IPS-20b (cell line): ENCODE results near the gene CETP.

ENCODE experiments used
- H3K27ac ChIP-seq: one replicate; pipeline ENCODE4 v1.5.1; 2013; ENCODE audit warnings: low read length
- H3K27me3 ChIP-seq: 2 replicates; pipeline ENCODE4 v1.6.1; 2013; ENCODE audit warnings: mild to moderate bottlenecking, low read length, inconsistent platforms; ENCODE audit not compliant: insufficient read depth
- H3K36me3 ChIP-seq: 2 replicates; pipeline ENCODE4 v1.6.1; 2013; ENCODE audit warnings: low read depth, mild to moderate bottlenecking, inconsistent platforms, low read length, moderate library complexity; ENCODE audit not compliant: insufficient read depth
- H3K4me1 ChIP-seq: 2 replicates; pipeline ENCODE4 v1.6.1; 2013; ENCODE audit warnings: mild to moderate bottlenecking, control low read depth, inconsistent platforms, low read length, moderate library complexity; ENCODE audit not compliant: insufficient read depth
- H3K4me3 ChIP-seq: 2 replicates; pipeline ENCODE4 v1.5.1; 2013; ENCODE audit warnings: mild to moderate bottlenecking, low read length, inconsistent platforms
- H3K9ac ChIP-seq: 2 replicates; pipeline ENCODE4 v1.6.1; 2013; ENCODE audit warnings: low read depth, mild to moderate bottlenecking, inconsistent platforms, low read length, moderate library complexity
- H3K9me3 ChIP-seq: 2 replicates; pipeline ENCODE4 v1.6.1; 2013; ENCODE audit warnings: mild to moderate bottlenecking, low read depth, low read length, inconsistent platforms; ENCODE audit not compliant: insufficient read depth

Gene CETP

GRCh38 chr16:56961851-56962281 lies at the start of gene CETP:
CETP (plus strand) TSS chr16:56961950; CDS start chr16:56961980, 30 bp downstream.
- no peaks in the 10 kb centered on the region for H3K36me3 ChIP-seq
- no peaks in the 10 kb centered on the region for H3K27me3 ChIP-seq
- no peak within 1 kb of the TSS for H3K27ac ChIP-seq
- no peak within 1 kb of the TSS for H3K4me3 ChIP-seq
- H3K9ac ChIP-seq, result no peak within 1 kb of the TSS
- H3K9me3 ChIP-seq, result no peaks in the 10 kb centered on the region
- H3K4me1 ChIP-seq, result no peaks in the 10 kb centered on the region

GRCh38 chr16:56912746-56913708 lies 48.7 kb upstream of the CETP start:
- Histone ChIP-seq H3K36me3 (no peaks in the 10 kb centered on the region), H3K27ac (no peak overlapping the region), H3K27me3 (no peaks in the 10 kb centered on the region), H3K9ac (no peak overlapping the region), H3K9me3 (no peaks in the 10 kb centered on the region), H3K4me1 (0 out of 2 replicates have a peak, but pooled peaks cover 6% of the 10 kb centered on the region), H3K4me3 (no peak overlapping the region)

- H3K4me3 ChIP-seq, result no peak overlapping the region
- no peak overlapping the region for H3K9ac ChIP-seq
- no peaks in the 10 kb centered on the region for H3K9me3 ChIP-seq
- no peak overlapping the region for H3K27ac ChIP-seq
- H3K36me3 ChIP-seq, result no peaks in the 10 kb centered on the region
- H3K4me1 ChIP-seq, result 0 out of 2 replicates have a peak, but pooled peaks cover 6% of the 10 kb centered on the region
- H3K27me3 ChIP-seq, result no peaks in the 10 kb centered on the region; the same call in 1 of the 2 replicates
These were observed 46.9 kb upstream of the CETP start for GRCh38 chr16:56914896-56915295.

- Histone ChIP-seq H3K27ac (no peak overlapping the region), H3K9ac (no peak overlapping the region), H3K27me3 (no peaks in the 10 kb centered on the region; the same call in 1 of the 2 replicates), H3K9me3 (no peaks in the 10 kb centered on the region), H3K4me1 (0 out of 2 replicates have a peak, but pooled peaks cover 6% of the 10 kb centered on the region), H3K36me3 (no peaks in the 10 kb centered on the region), H3K4me3 (no peak overlapping the region)
These were observed 46.2 kb upstream of the CETP start for GRCh38 chr16:56915336-56916119.

- no peaks in the 10 kb centered on the region for H3K36me3 ChIP-seq
- no peak overlapping the region for H3K4me3 ChIP-seq
- H3K4me1 ChIP-seq, result 0 out of 2 replicates have a peak, but pooled peaks cover 4% of the 10 kb centered on the region
- no peak overlapping the region for H3K27ac ChIP-seq
- H3K9ac ChIP-seq, result no peak overlapping the region
- H3K27me3 ChIP-seq, result no peaks in the 10 kb centered on the region; the same call in 1 of the 2 replicates
- H3K9me3 ChIP-seq, result no peaks in the 10 kb centered on the region
These were observed 45.0 kb upstream of the CETP start for GRCh38 chr16:56916571-56917403.

- Histone ChIP-seq H3K4me1 (no peaks in the 10 kb centered on the region), H3K36me3 (no peaks in the 10 kb centered on the region), H3K9ac (no peak overlapping the region), H3K9me3 (no peaks in the 10 kb centered on the region), H3K27me3 (no peaks in the 10 kb centered on the region; the same call in 1 of the 2 replicates), H3K4me3 (no peak overlapping the region), H3K27ac (no peak overlapping the region)
These were observed 43.2 kb upstream of the CETP start for GRCh38 chr16:56918467-56919012.

- H3K27ac ChIP-seq, result no peak overlapping the region
- H3K9me3 ChIP-seq, result no peaks in the 10 kb centered on the region
- no peak overlapping the region for H3K9ac ChIP-seq
- no peak overlapping the region for H3K4me3 ChIP-seq
- no peaks in the 10 kb centered on the region for H3K36me3 ChIP-seq
- H3K4me1 ChIP-seq, result no peaks in the 10 kb centered on the region
- no peaks in the 10 kb centered on the region; the same call in 1 of the 2 replicates for H3K27me3 ChIP-seq
These were observed 42.5 kb upstream of the CETP start for GRCh38 chr16:56919099-56919800.

- no peak overlapping the region for H3K27ac ChIP-seq
- no peaks in the 10 kb centered on the region for H3K4me1 ChIP-seq
- H3K9me3 ChIP-seq, result no peaks in the 10 kb centered on the region
- no peaks in the 10 kb centered on the region; the same call in 1 of the 2 replicates for H3K27me3 ChIP-seq
- no peak overlapping the region for H3K4me3 ChIP-seq
- no peaks in the 10 kb centered on the region for H3K36me3 ChIP-seq
- no peak overlapping the region for H3K9ac ChIP-seq
These were observed 40.2 kb upstream of the CETP start for GRCh38 chr16:56921571-56921970.

GRCh38 chr16:56923481-56924091 lies 38.2 kb upstream of the CETP start:
- no peaks in the 10 kb centered on the region for H3K4me1 ChIP-seq
- no peak overlapping the region for H3K27ac ChIP-seq
- H3K4me3 ChIP-seq, result no peak overlapping the region
- H3K9ac ChIP-seq, result no peak overlapping the region
- H3K9me3 ChIP-seq, result no peaks in the 10 kb centered on the region
- no peaks in the 10 kb centered on the region for H3K36me3 ChIP-seq
- H3K27me3 ChIP-seq, result no peaks in the 10 kb centered on the region

GRCh38 chr16:56927471-56927870 lies 34.3 kb upstream of the CETP start:
- H3K27me3 ChIP-seq, result no peaks in the 10 kb centered on the region
- H3K4me3 ChIP-seq, result no peak overlapping the region
- H3K4me1 ChIP-seq, result 0 out of 2 replicates have a peak, but pooled peaks cover 2% of the 10 kb centered on the region
- no peak overlapping the region for H3K9ac ChIP-seq
- no peak overlapping the region for H3K27ac ChIP-seq
- H3K9me3 ChIP-seq, result no peaks in the 10 kb centered on the region
- H3K36me3 ChIP-seq, result no peaks in the 10 kb centered on the region
